ENCODE results near the gene IFT81.

DNA sequence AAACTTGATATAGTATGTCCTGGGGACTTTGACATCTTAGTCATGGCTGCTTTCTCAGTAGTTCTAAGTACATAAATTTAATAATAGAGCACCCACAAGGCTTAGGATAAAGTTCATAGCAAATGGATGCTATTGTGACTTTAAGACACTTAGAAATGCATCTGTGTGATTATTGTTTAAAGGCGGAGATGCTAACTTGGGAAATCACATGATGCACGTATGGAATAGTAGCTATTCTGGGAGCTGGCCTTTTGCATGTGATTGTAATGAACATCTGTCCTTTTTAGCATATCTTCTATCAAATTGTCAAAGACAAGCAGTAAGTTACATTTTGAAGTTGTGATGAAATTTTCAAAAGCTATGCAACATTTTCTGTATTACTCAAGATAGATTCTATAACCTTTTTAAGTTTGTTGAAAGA, 110.2 kb downstream of the IFT81 start:
- TF ChIP-seq POLR2AphosphoS5 (IDR thresholded peaks at IDR 0.05; ENCODE audit: low read depth, low read length): no peak
- no peak for TF ChIP-seq POLR2A (IDR thresholded peaks at IDR 0.05; ENCODE audit: low read depth, low read length)

Measured in GM12892 (cell line).